ENCODE results near the gene LIAS.
A peak's percentile ranks its signal among the peaks of the same experiment; 100 is the strongest.

Gene LIAS

GRCh38 chr4:39518484-39518883, 59.6 kb downstream of the LIAS start:
- ChIA-PET CTCF (no interaction called here), POLR2A (no interaction called here)
- Histone ChIP-seq H3K36me3 (ENCODE audit: control insufficient read depth in 2 of 2, insufficient read depth in 1 of 2, low read length in 2 of 2) (peaks cover 0 to 8% of the 10 kb centered on the region in 2 experiments; a peak in 1 of 3 replicates), H3K27ac (ENCODE audit: extremely low read depth, low read depth, low read length) (no peak overlapping the region), H3K4me3 (ENCODE audit: low read depth, low read length) (no peak overlapping the region), H3K9me3 (ENCODE audit: control insufficient read depth, insufficient read depth, low read depth, low read length) (no peaks in the 10 kb centered on the region), H3K4me1 (ENCODE audit: control insufficient read depth, insufficient read depth, low read length) (no peaks in the 10 kb centered on the region)
- no peak for TF ChIP-seq KLF17 (tag by site-specific recombination; IDR thresholded peaks at IDR 0.05)
- TF ChIP-seq PRDM4 (tag by site-specific recombination; IDR thresholded peaks at IDR 0.05) = no peak
- TF ChIP-seq ZNF292 (tag by site-specific recombination; IDR thresholded peaks at IDR 0.05; ENCODE audit: borderline replicate concordance, low read depth) = no peak
- no peak for TF ChIP-seq ZNF580 (tag by site-specific recombination; IDR thresholded peaks at IDR 0.05)
- TF ChIP-seq OSR2 (tag by site-specific recombination; IDR thresholded peaks at IDR 0.05) = no peak
- no peak for TF ChIP-seq ZNF707 (tag by site-specific recombination; IDR thresholded peaks at IDR 0.05)
- no peak for TF ChIP-seq SP2 (tag by site-specific recombination; IDR thresholded peaks at IDR 0.05)
- TF ChIP-seq ZNF24 (tag by site-specific recombination; IDR thresholded peaks at IDR 0.05) = no peak
- TF ChIP-seq ZNF692 (tag by site-specific recombination; IDR thresholded peaks at IDR 0.05) = no peak
- TF ChIP-seq ZNF426 (tag by site-specific recombination; IDR thresholded peaks at IDR 0.05) = no peak
- no peak for TF ChIP-seq ZNF239 (tag by site-specific recombination; IDR thresholded peaks at IDR 0.05)
- no peak for TF ChIP-seq PBX3 (CRISPR knock-in tag; IDR thresholded peaks at IDR 0.05)
- TF ChIP-seq ZNF2 (tag by site-specific recombination; IDR thresholded peaks at IDR 0.05) = no peak
- no peak for TF ChIP-seq BCL11A (tag by site-specific recombination; IDR thresholded peaks at IDR 0.05; ENCODE audit: low read depth)
- no peak for TF ChIP-seq ZBTB17 (tag by site-specific recombination; IDR thresholded peaks at IDR 0.05)

- H3K4me3 ChIP-seq (ENCODE audit: low read depth, low read length) = no peak overlapping the region
- H3K4me1 ChIP-seq (ENCODE audit: control insufficient read depth, insufficient read depth, low read length) = no peaks in the 10 kb centered on the region
- H3K9me3 ChIP-seq (ENCODE audit: control insufficient read depth, insufficient read depth, low read depth, low read length) = no peaks in the 10 kb centered on the region
- ChIA-PET CTCF (no interaction called here), POLR2A (no interaction called here)
- H3K27ac ChIP-seq (ENCODE audit: extremely low read depth, low read depth, low read length) = no peak overlapping the region
- peaks cover 0 to 8% of the 10 kb centered on the region in 2 experiments; a peak in 1 of 3 replicates for H3K36me3 ChIP-seq (ENCODE audit: control insufficient read depth in 2 of 2, insufficient read depth in 1 of 2, low read length in 2 of 2)
- TF ChIP-seq KLF7 (tag by site-specific recombination; IDR thresholded peaks at IDR 0.05; ENCODE audit: borderline replicate concordance) (no peak), ZNF791 (tag by site-specific recombination; IDR thresholded peaks at IDR 0.05) (no peak), ZNF629 (tag by site-specific recombination; IDR thresholded peaks at IDR 0.05) (0 out of 2 replicates have a peak, but pooled peaks have one; percentile 21), PRDM6 (tag by site-specific recombination; IDR thresholded peaks at IDR 0.05) (peak; percentile 46; the same call in 1 of the 2 replicates), ZNF555 (tag by site-specific recombination; conservative IDR thresholded peaks at IDR 0.05) (no peak), ZNF366 (tag by site-specific recombination; conservative IDR thresholded peaks at IDR 0.05) (no peak), ZXDB (tag by site-specific recombination; IDR thresholded peaks at IDR 0.05) (no peak), ZNF362 (tag by site-specific recombination; IDR thresholded peaks at IDR 0.05) (no peak), ZNF837 (tag by site-specific recombination; IDR thresholded peaks at IDR 0.05) (no peak), ZNF335 (tag by site-specific recombination; conservative IDR thresholded peaks at IDR 0.05) (0 out of 2 replicates have a peak, but pooled peaks have one; percentile 23)
These were observed 62.5 kb downstream of the LIAS start for GRCh38 chr4:39521253-39521919.
